Ascending aorta (tissue), 2 donors: ENCODE data around the gene PLAC9. TPM values are rescaled to one million over a fixed set of nuclear protein-coding genes. Genes with fewer than 3 reads are reported as not detected.
A peak's percentile ranks its signal among the peaks of the same experiment; 100 is the strongest.

ENCODE experiments used
- DNase-seq, 2 donors: peaks; one replicate each; pipeline ENCODE4 v3.0.0-alpha.2; 2019; ENCODE audit warnings: low spot score in 2 of 2
- H3K27ac ChIP-seq, 2 donors: fragments of 200-600 bp; sonication (generic); one replicate each; pipeline ENCODE4 v1.5.1; 2016 to 2017; ENCODE audit warnings: mild to moderate bottlenecking in 1 of 2
- H3K27me3 ChIP-seq: fragments of 200-600 bp; sonication (generic); one replicate; pipeline ENCODE4 v1.5.1; 2017
- H3K36me3 ChIP-seq, 2 donors: fragments of 200-600 bp; sonication (generic); one replicate each; pipeline ENCODE4 v1.5.1; 2016
- H3K4me1 ChIP-seq, 2 donors: fragments of 200-600 bp; sonication (generic); one replicate each; pipeline ENCODE4 v1.5.1; 2016 to 2017; ENCODE audit warnings: mild to moderate bottlenecking in 1 of 2
- H3K4me3 ChIP-seq, 2 donors: fragments of 200-600 bp; sonication (generic); one replicate each; pipeline ENCODE4 v1.5.1; 2016 to 2017; ENCODE audit warnings: mild to moderate bottlenecking in 1 of 2
- H3K9me3 ChIP-seq, 2 donors: fragments of 200-600 bp; sonication (generic); one replicate each; pipeline ENCODE4 v1.5.1; 2016
- intact Hi-C: fragments of 100-400 bp; cut with DNase I; formaldehyde crosslinking; loops from one replicate; pipeline ENCODE4 v1.15.1; 2023
- total RNA-seq: library from RNA; depleted of rRNA; stranded (reverse); fragments of >200 nt; gene quantifications from one replicate; pipeline ENCODE4 v1.1.0, GENCODE V29; 2016
- TF ChIP-seq, protein P1 (sequence below), 3 experiments: fragments of 200-600 bp in 2 of 3; fragments of 450-650 bp in 1 of 3; sonication (generic) in 2 of 3; IDR thresholded peaks; one replicate each; pipeline ENCODE4 v1.5.1; 2016 to 2019; ENCODE audit warnings: antibody characterized with exemption in 3 of 3, mild to moderate bottlenecking in 1 of 3, moderate library complexity in 1 of 3

The PLAC9 gene
- total RNA-seq, 1 donor from 2014 or later: 221 TPM

DNA sequence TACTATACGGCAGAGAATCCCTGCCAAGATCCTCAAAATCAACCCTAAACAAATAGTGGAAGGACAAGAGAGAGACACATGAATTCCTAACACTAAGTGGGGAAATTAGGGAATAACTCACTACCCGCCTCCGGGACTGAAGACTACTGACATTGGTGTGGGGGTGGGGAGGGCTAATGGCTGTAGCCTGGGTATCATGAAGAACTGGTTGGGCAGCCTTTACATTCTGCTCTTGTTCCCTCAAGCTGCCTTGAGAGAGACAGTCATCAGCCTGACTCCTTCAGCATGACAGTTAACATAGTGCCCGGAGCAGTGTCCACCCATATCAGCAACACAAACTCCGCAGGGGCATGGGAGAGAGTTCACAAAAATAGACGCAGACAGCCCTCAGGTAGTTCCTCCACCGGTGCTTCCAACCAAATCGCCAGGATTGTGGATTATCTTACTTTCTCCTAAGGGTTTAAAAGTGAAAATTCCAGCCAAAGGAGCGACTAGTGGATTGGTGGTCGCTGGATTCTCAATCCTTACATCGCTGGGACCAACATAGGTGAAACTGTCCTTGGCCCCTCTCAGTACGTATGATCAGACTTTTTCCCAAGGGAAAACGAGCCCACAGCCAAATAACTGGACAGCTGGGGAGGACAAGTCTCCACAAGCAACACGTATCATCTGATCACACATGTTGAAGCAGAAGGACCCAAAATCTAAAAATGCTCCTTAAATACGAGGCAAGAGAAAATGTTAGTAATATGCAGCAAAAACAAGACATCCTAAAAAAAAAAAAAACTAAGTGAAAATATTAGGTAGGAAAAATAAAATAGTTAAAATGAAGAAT, 31.5 kb upstream of the PLAC9 start:
- Histone ChIP-seq H3K9me3 (no peaks in the 10 kb centered on the region), H3K27ac (no peak overlapping the region), H3K27me3 (no peaks in the 10 kb centered on the region), H3K4me1 (peaks cover 0 to 8% of the 10 kb centered on the region in 2 donors), H3K36me3 (no peaks in the 10 kb centered on the region), H3K4me3 (no peak overlapping the region)
- no peak for DNase-seq
- TF ChIP-seq, protein P1, sequence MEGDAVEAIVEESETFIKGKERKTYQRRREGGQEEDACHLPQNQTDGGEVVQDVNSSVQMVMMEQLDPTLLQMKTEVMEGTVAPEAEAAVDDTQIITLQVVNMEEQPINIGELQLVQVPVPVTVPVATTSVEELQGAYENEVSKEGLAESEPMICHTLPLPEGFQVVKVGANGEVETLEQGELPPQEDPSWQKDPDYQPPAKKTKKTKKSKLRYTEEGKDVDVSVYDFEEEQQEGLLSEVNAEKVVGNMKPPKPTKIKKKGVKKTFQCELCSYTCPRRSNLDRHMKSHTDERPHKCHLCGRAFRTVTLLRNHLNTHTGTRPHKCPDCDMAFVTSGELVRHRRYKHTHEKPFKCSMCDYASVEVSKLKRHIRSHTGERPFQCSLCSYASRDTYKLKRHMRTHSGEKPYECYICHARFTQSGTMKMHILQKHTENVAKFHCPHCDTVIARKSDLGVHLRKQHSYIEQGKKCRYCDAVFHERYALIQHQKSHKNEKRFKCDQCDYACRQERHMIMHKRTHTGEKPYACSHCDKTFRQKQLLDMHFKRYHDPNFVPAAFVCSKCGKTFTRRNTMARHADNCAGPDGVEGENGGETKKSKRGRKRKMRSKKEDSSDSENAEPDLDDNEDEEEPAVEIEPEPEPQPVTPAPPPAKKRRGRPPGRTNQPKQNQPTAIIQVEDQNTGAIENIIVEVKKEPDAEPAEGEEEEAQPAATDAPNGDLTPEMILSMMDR (IDR thresholded peaks at IDR 0.05): no peak
- intact Hi-C loops: no loop called here

DNA sequence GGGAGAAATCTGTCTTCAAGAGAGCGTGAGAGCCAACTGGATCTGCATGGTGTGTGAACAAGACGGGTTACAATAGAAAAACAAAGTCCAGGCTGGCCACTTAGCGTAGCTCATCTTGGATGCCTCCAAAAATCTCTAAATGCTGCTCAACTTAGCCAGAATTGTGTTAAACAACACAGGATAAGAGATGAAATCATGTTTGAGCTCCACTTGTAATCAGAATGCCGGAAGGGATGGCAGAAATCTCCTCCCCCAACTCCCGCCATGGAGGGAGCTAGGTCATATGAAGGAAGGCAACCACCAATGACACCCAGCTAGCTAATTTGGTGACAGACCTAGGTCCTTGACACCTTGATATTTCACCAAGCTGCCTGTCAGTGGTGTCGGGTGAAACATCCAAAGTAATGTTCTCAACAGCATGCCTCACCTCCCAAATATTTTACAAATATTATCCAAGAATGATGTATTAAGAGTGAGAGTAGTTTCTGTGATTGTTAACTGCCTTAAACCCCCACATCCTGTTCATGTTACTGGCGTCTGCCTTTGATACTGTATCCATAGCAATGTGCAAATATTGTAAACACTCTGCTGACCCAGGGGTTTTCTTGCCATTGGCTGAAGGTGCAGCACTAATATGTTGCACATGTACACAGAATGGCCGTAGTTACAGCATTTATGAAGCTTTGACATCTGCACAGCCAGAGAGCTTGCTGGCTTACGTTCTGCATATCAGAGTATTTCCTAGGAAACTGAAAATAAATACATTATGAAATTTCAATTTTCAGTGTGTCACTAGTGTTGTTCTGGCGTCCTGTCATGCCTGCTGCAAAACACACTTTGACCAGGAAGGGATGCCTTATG, 28.2 kb upstream of the PLAC9 start:
- no peaks in the 10 kb centered on the region for H3K36me3 ChIP-seq
- TF ChIP-seq, protein P1 (IDR thresholded peaks at IDR 0.05): no peak
- peaks cover 0 to 5% of the 10 kb centered on the region in 2 donors for H3K9me3 ChIP-seq
- peak overlapping the region in 1 of 2 donors; percentile 27 for H3K4me3 ChIP-seq
- intact Hi-C loops: loop anchor here (1.0 kb wide), 1 partner anchor 26 kb away; the partner anchor contains the start of gene TMEM254
- H3K4me1 ChIP-seq: peaks cover 0 to 8% of the 10 kb centered on the region in 2 donors
- peak overlapping the region; percentile 50 to 61 for H3K27ac ChIP-seq
- H3K27me3 ChIP-seq: no peaks in the 10 kb centered on the region
- DNase-seq: no peak

DNA sequence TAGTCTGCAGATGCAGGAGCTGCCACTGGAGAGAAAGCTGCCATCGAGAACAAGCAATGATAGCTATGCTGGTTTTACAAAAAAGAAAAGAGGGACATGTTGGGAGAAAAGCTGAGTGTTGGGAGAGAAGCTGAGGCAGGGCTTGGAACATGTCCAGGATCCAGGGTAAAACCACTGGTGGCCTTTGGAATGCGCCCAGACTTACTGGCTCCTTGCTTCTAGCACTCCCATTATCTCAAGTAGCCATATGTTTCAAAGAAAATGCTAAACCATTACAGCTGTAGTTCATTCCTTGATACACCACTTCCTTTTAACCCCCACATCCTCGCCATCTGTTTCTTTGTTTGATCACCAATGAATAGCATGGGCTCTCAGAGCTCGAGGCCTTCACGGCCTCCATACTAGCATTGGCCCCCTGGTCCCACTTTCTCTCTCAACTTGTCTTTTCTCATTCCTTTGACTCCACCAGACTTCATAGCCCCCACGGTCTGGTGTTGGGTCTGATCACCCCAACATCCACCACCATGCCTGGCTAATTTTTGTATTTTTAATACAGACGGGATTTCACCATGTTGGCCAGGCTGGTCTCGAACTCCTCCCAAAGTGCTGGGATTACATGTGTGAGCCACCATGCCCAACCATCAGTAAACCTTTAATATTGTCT, 23.8 kb upstream of the PLAC9 start:
- H3K36me3 ChIP-seq: no peaks in the 10 kb centered on the region
- intact Hi-C loops: no loop called here
- peaks cover 0 to 5% of the 10 kb centered on the region in 2 donors for H3K9me3 ChIP-seq
- no peak overlapping the region for H3K4me3 ChIP-seq
- no peak overlapping the region for H3K27ac ChIP-seq
- TF ChIP-seq, protein P1 (IDR thresholded peaks at IDR 0.05): no peak
- no peaks in the 10 kb centered on the region for H3K27me3 ChIP-seq
- peaks cover 0 to 8% of the 10 kb centered on the region in 2 donors for H3K4me1 ChIP-seq
- DNase-seq: no peak

- peak overlapping the region in 1 of 2 donors; percentile 49 for H3K27ac ChIP-seq
- TF ChIP-seq, protein P1 (IDR thresholded peaks at IDR 0.05): no peak
- H3K9me3 ChIP-seq: peaks cover 0 to 5% of the 10 kb centered on the region in 2 donors
- no peaks in the 10 kb centered on the region for H3K27me3 ChIP-seq
- H3K4me1 ChIP-seq: peaks cover 0 to 2% of the 10 kb centered on the region in 2 donors
- intact Hi-C loops: no loop called here
- H3K36me3 ChIP-seq: no peaks in the 10 kb centered on the region
- no peak overlapping the region for H3K4me3 ChIP-seq
- DNase-seq: no peak
These were observed 21.5 kb upstream of the PLAC9 start for GRCh38 chr10:80110986-80111385.

GRCh38 chr10:80118669-80119068, 13.9 kb upstream of the PLAC9 start:
- TF ChIP-seq, protein P1 (IDR thresholded peaks at IDR 0.05): no peak
- intact Hi-C loops: no loop called here

More at GRCh38 chr10:80118669-80119068, 13.9 kb upstream of the PLAC9 start:
- H3K27ac ChIP-seq: no peak overlapping the region
- no peak overlapping the region for H3K4me3 ChIP-seq
- no peak for DNase-seq
- no peaks in the 10 kb centered on the region for H3K4me1 ChIP-seq
- no peaks in the 10 kb centered on the region for H3K9me3 ChIP-seq
- H3K36me3 ChIP-seq: no peaks in the 10 kb centered on the region
- H3K27me3 ChIP-seq: no peaks in the 10 kb centered on the region
